ENCODE measurements around the gene SRGAP3. TPM values are rescaled to one million over a fixed set of nuclear protein-coding genes. Genes with fewer than 3 reads are reported as not detected.

The SRGAP3 gene
- total and polyA plus RNA-seq, 7 donors = 0.69 to 7.7 (median 5.8) TPM

DNA sequence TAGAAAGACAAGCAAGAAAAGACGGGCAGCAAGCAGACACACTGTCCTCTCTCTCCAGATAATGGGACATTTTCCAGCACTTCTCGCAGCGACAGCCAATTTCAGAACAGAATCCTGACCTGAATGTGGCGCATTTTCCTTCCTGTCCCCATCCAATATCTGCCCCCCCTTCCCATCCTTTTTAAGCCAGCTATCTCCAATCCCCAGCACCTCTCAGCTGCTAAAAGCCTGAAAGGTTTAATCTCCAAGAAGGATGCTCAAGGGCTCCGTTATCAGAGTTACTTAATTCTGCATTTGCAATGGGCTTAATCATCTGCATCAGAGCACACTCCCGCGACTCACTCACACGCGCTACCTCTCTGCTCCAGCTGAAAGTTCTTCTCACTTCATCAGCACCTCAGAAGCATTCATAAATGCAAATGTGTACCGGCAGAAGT lies 50.5 kb downstream of the SRGAP3 start:
- H3K36me3 ChIP-seq = no peaks in the 10 kb centered on the region
- 91 to 97% methylated on average over 10 of the region's 10 CpGs for WGBS, 2 donors
- DNase-seq = peak; percentile 2
- no peaks in the 10 kb centered on the region for H3K4me1 ChIP-seq
- no peak overlapping the region for H3K27ac ChIP-seq
- no peaks in the 10 kb centered on the region for H3K9me3 ChIP-seq
- H3K4me3 ChIP-seq = no peak overlapping the region
- intact Hi-C loops (cut with DNase I) = no loop called here
- H3K27me3 ChIP-seq = no peaks in the 10 kb centered on the region
- TF ChIP-seq, protein P1, sequence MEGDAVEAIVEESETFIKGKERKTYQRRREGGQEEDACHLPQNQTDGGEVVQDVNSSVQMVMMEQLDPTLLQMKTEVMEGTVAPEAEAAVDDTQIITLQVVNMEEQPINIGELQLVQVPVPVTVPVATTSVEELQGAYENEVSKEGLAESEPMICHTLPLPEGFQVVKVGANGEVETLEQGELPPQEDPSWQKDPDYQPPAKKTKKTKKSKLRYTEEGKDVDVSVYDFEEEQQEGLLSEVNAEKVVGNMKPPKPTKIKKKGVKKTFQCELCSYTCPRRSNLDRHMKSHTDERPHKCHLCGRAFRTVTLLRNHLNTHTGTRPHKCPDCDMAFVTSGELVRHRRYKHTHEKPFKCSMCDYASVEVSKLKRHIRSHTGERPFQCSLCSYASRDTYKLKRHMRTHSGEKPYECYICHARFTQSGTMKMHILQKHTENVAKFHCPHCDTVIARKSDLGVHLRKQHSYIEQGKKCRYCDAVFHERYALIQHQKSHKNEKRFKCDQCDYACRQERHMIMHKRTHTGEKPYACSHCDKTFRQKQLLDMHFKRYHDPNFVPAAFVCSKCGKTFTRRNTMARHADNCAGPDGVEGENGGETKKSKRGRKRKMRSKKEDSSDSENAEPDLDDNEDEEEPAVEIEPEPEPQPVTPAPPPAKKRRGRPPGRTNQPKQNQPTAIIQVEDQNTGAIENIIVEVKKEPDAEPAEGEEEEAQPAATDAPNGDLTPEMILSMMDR (IDR thresholded peaks at IDR 0.05) = no peak

DNA sequence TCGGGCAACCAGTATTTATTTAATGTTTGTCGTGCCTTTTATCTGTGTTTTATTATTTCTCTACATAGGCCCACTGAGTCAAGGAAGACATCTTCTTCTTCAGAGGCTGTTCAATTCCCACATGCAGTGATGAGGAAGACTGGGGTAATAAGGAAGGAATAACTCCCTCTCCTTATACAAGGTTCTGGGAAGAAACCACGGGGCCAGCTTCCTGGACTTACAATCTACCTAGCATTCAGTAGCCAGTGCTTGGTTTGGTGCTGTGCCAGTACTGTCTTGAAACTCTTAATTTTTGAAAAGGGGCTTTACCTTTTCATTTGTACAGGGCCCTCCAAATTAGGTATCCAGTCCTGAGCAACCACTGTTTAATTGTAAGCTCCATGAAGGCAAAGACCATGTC lies 51.2 kb downstream of the SRGAP3 start:
- TF ChIP-seq EP300 (IDR thresholded peaks at IDR 0.05) (no peak), POLR2AphosphoS5 (IDR thresholded peaks at IDR 0.05) (no peak), POLR2A (IDR thresholded peaks at IDR 0.05) (no peak)
- TF ChIP-seq, protein P1 (IDR thresholded peaks at IDR 0.05) = no peak
- H3K9me3 ChIP-seq = no peaks in the 10 kb centered on the region
- no peak overlapping the region for H3K27ac ChIP-seq
- DNase-seq = peak; percentile 21
- H3K4me1 ChIP-seq = no peaks in the 10 kb centered on the region
- WGBS, 2 donors = 61 to 82% methylated on average over 3 of the region's 3 CpGs
- no peaks in the 10 kb centered on the region for H3K27me3 ChIP-seq
- intact Hi-C loops (cut with DNase I) = no loop called here
- no peaks in the 10 kb centered on the region for H3K36me3 ChIP-seq
- no peak overlapping the region for H3K4me3 ChIP-seq

DNA sequence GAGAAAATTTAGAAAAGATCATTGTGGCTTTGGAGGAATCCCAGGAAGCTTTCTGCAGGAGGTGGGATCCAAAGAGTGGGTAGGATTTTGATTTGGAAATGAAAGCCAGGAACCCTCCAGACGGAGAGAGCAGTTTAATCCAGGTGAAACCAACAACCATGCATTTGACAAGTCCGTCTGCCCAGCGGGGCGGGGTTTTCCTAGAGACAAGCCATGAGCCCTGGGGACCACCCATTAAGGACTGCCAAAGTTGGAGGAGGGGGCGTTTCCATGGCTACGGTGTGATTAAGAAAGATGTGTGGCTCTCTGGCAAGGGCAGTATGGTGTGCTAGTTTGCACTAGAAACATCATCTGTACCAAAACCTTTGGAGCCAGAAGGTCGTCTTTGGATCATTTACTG lies 53.4 kb downstream of the SRGAP3 start:
- Histone ChIP-seq H3K27ac (no peak overlapping the region), H3K36me3 (no peaks in the 10 kb centered on the region), H3K4me1 (no peaks in the 10 kb centered on the region), H3K4me3 (no peak overlapping the region), H3K27me3 (no peaks in the 10 kb centered on the region), H3K9me3 (no peaks in the 10 kb centered on the region)
- DNase-seq = peak; percentile 32
- intact Hi-C loops (cut with DNase I) = no loop called here
- TF ChIP-seq EP300 (IDR thresholded peaks at IDR 0.05) = no peak
- TF ChIP-seq POLR2AphosphoS5 (IDR thresholded peaks at IDR 0.05) = no peak
- no peak for TF ChIP-seq POLR2A (IDR thresholded peaks at IDR 0.05)
- TF ChIP-seq, protein P1 (IDR thresholded peaks at IDR 0.05) = no peak
- 82 to 89% methylated on average over 7 of the region's 7 CpGs for WGBS, 2 donors

DNA sequence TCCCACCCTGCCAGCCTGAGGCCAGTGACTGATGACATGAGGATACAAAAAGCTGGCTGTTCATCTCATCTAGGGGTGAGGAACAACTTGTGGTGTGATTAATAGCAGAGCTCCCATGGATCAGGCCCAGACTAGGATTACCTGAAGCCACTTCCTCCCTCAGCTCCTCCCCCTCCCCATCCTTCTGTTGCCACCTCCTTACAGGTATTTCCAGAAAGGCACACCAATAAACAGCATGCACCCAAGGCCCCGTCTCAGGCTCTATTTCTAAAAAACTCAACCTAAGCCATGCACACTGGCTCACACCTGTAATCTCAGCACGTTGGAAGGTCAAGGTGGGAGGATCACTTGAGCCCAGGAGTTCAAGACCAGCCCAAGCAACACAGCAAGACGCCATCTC lies 54.1 kb downstream of the SRGAP3 start:
- Histone ChIP-seq H3K9me3 (no peaks in the 10 kb centered on the region), H3K4me1 (no peaks in the 10 kb centered on the region), H3K36me3 (no peaks in the 10 kb centered on the region), H3K4me3 (no peak overlapping the region), H3K27ac (no peak overlapping the region), H3K27me3 (no peaks in the 10 kb centered on the region)
- TF ChIP-seq POLR2AphosphoS5 (IDR thresholded peaks at IDR 0.05) (no peak), EP300 (IDR thresholded peaks at IDR 0.05) (no peak), POLR2A (IDR thresholded peaks at IDR 0.05) (no peak)
- TF ChIP-seq, protein P1 (IDR thresholded peaks at IDR 0.05) = no peak
- peak; percentile 26 for DNase-seq
- 93 to 95% methylated on average over 3 of the region's 3 CpGs for WGBS, 2 donors
- intact Hi-C loops (cut with DNase I) = no loop called here

DNA sequence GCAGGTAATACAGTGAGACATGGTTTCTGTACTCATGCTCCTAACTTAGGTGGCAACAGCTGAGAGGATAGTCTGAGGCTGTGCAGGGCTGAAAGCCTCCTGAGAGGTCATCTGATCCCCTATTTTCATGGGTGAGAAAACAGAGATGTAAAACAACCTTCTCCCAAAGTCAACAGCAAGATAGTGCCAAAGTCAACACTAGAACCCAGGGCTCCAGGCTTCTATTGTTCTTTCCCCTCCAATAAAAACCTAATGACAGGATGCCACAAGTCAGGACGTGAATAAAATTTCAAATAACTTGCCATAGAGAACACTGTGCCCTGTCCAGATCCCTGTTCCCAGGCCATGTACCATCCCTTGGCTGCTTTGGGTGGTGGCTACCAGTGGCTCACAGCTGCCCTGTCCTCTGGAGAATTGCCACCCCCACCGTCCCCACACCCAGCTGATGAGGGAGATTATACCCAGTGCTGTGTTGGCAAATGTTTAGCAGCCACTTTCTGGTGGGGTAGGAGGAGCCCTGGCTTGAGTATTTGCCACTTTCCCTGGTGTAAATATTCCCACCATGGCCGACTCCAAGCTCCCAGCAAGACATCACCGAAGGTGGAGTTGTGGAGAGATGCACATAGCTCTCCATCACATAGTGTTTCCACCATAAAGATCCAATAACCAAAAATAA lies 54.8 kb downstream of the SRGAP3 start:
- H3K27me3 ChIP-seq = no peaks in the 10 kb centered on the region
- no peaks in the 10 kb centered on the region for H3K4me1 ChIP-seq
- intact Hi-C loops (cut with DNase I) = no loop called here
- DNase-seq = peak; percentile 37
- H3K36me3 ChIP-seq = no peaks in the 10 kb centered on the region
- H3K4me3 ChIP-seq = no peak overlapping the region
- 49 to 78% methylated on average over 4 of the region's 4 CpGs for WGBS, 2 donors
- no peaks in the 10 kb centered on the region for H3K9me3 ChIP-seq
- TF ChIP-seq POLR2AphosphoS5 (IDR thresholded peaks at IDR 0.05) (no peak), POLR2A (IDR thresholded peaks at IDR 0.05) (no peak), EP300 (IDR thresholded peaks at IDR 0.05) (no peak)
- TF ChIP-seq, protein P1 (IDR thresholded peaks at IDR 0.05) = no peak
- no peak overlapping the region for H3K27ac ChIP-seq
